WTC11 (cell line): ENCODE data around the gene SREK1IP1. TPM values are rescaled to one million over a fixed set of nuclear protein-coding genes. Genes with fewer than 3 reads are reported as not detected.
A peak's percentile ranks its signal among the peaks of the same experiment; 100 is the strongest.

Experiments used
- FOXJ3 ChIP-seq: sonication (generic); formaldehyde crosslinking; IDR thresholded peaks from 2 replicates; pipeline ENCODE4 v1.9.0; 2021; ENCODE audit warnings: missing genetic modification reagents, mild to moderate bottlenecking, borderline replicate concordance
- JUN ChIP-seq: sonication (generic); formaldehyde crosslinking; IDR thresholded peaks from 2 replicates; pipeline ENCODE4 v1.8.0; 2023; ENCODE audit warnings: mild to moderate bottlenecking, missing genetic modification reagents
- KAT7 ChIP-seq: sonication (generic); formaldehyde crosslinking; IDR thresholded peaks from 2 replicates; pipeline ENCODE4 v1.8.1; 2023; ENCODE audit warnings: missing genetic modification reagents, mild to moderate bottlenecking, borderline replicate concordance
- OVOL2 ChIP-seq: fragments of 250-450 bp; sonication (Bioruptor Pico); IDR thresholded peaks from 2 replicates; pipeline ENCODE4 v1.9.0; 2021; ENCODE audit warnings: mild to moderate bottlenecking, borderline replicate concordance
- RELA ChIP-seq: sonication (generic); formaldehyde crosslinking; IDR thresholded peaks from 2 replicates; pipeline ENCODE4 v1.8.1; 2022; ENCODE audit warnings: missing genetic modification reagents, mild to moderate bottlenecking, borderline replicate concordance
- SP1 ChIP-seq: sonication (generic); formaldehyde crosslinking; conservative IDR thresholded peaks from 2 replicates; pipeline ENCODE4 v1.8.1; 2022; ENCODE audit warnings: missing genetic modification reagents
- ZNF263 ChIP-seq: sonication (generic); formaldehyde crosslinking; IDR thresholded peaks from 2 replicates; pipeline ENCODE4 v1.8.1; 2022; ENCODE audit warnings: low read depth, mild to moderate bottlenecking, moderate library complexity, missing genetic modification reagents
- total RNA-seq: library from RNA; stranded (reverse); gene quantifications from 3 replicates; pipeline ENCODE4 v1.2.3, GENCODE V29; 2021
- TF ChIP-seq, protein P1 (sequence below): sonication (generic); formaldehyde crosslinking; IDR thresholded peaks from 2 replicates; pipeline ENCODE4 v1.8.1; 2023; ENCODE audit warnings: mild to moderate bottlenecking, missing genetic modification reagents, borderline replicate concordance
- TF ChIP-seq, protein P2 (sequence below): fragments of 250-450 bp; sonication (Bioruptor Pico); IDR thresholded peaks from 2 replicates; pipeline ENCODE4 v1.9.0; 2021; ENCODE audit warnings: mild to moderate bottlenecking
- TF ChIP-seq, protein P3 (sequence below): fragments of 250-450 bp; sonication (Bioruptor Pico); conservative IDR thresholded peaks from 2 replicates; pipeline ENCODE4 v1.9.0; 2021; ENCODE audit warnings: mild to moderate bottlenecking
- TF ChIP-seq, protein P4 (sequence below): sonication (generic); formaldehyde crosslinking; IDR thresholded peaks from 2 replicates; pipeline ENCODE4 v1.8.0; 2022; ENCODE audit warnings: missing genetic modification reagents
- TF ChIP-seq, protein P5 (sequence below): sonication (generic); formaldehyde crosslinking; IDR thresholded peaks from 2 replicates; pipeline ENCODE4 v1.8.1; 2023; ENCODE audit warnings: mild to moderate bottlenecking, moderate library complexity, missing genetic modification reagents
- TF ChIP-seq, protein P6 (sequence below): sonication (generic); formaldehyde crosslinking; IDR thresholded peaks from 2 replicates; pipeline ENCODE4 v1.8.1; 2022; ENCODE audit warnings: low read depth, missing genetic modification reagents, borderline replicate concordance
- TF ChIP-seq, protein P7 (sequence below): fragments of 250-450 bp; sonication (Bioruptor Pico); IDR thresholded peaks from 2 replicates; pipeline ENCODE4 v1.9.0; 2021; ENCODE audit warnings: mild to moderate bottlenecking, borderline replicate concordance
- TF ChIP-seq, protein P8 (sequence below): sonication (generic); formaldehyde crosslinking; conservative IDR thresholded peaks from 2 replicates; pipeline ENCODE4 v1.8.1; 2023; ENCODE audit warnings: mild to moderate bottlenecking, low read depth, missing genetic modification reagents, moderate library complexity

SREK1IP1 gene
- total RNA-seq, 1 experiment from 2014 or later = 26.2 TPM

DNA sequence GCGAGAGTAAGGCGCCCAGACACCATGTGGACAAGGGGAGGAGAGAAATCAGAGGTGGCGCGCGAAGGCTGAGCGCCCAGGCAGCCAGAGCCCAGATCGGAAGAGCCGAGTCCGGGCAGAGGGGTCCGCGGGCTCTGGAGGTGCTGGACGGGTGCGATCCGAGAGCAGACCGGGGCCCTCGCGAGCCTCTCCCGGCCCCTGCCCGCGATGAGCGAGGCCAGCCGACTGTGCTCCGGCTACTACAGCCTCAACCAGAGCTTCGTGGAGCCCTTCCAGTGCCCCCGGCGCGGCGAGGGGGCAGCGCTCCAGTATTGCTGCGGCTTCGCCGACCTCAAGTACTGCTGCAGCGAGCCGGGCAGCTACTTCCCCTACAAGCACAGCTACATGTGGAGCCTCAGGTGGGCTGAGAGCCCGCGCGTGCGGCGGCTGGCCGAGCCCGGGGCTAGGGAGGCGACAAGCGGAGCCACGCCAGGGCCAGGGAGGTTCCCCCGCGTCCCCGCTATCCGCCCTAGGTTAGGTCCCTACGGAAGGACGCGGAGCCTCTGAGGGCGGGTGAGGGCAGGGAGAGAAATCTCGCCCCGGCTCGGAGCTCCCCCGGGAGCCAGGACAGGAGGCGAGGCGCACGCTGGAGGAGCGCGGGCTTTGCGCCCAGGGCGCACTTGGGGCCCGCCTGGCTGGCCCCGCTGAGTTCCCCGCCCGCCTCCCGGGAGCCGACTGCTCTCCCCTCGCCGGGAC is 77.9 kb downstream of the SREK1IP1 start, which contains the start of gene SHISAL2B (continued):
- TF ChIP-seq, protein P1, sequence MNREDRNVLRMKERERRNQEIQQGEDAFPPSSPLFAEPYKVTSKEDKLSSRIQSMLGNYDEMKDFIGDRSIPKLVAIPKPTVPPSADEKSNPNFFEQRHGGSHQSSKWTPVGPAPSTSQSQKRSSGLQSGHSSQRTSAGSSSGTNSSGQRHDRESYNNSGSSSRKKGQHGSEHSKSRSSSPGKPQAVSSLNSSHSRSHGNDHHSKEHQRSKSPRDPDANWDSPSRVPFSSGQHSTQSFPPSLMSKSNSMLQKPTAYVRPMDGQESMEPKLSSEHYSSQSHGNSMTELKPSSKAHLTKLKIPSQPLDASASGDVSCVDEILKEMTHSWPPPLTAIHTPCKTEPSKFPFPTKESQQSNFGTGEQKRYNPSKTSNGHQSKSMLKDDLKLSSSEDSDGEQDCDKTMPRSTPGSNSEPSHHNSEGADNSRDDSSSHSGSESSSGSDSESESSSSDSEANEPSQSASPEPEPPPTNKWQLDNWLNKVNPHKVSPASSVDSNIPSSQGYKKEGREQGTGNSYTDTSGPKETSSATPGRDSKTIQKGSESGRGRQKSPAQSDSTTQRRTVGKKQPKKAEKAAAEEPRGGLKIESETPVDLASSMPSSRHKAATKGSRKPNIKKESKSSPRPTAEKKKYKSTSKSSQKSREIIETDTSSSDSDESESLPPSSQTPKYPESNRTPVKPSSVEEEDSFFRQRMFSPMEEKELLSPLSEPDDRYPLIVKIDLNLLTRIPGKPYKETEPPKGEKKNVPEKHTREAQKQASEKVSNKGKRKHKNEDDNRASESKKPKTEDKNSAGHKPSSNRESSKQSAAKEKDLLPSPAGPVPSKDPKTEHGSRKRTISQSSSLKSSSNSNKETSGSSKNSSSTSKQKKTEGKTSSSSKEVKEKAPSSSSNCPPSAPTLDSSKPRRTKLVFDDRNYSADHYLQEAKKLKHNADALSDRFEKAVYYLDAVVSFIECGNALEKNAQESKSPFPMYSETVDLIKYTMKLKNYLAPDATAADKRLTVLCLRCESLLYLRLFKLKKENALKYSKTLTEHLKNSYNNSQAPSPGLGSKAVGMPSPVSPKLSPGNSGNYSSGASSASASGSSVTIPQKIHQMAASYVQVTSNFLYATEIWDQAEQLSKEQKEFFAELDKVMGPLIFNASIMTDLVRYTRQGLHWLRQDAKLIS (CRISPR knock-in tag) = no peak
- TF ChIP-seq FOXJ3 (CRISPR knock-in tag) = no peak
- TF ChIP-seq SP1 (CRISPR knock-in tag) = no peak; the same call in 1 of the 2 replicates
- TF ChIP-seq, protein P2, sequence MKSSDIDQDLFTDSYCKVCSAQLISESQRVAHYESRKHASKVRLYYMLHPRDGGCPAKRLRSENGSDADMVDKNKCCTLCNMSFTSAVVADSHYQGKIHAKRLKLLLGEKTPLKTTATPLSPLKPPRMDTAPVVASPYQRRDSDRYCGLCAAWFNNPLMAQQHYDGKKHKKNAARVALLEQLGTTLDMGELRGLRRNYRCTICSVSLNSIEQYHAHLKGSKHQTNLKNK (CRISPR knock-in tag) = no peak
- TF ChIP-seq, protein P3, sequence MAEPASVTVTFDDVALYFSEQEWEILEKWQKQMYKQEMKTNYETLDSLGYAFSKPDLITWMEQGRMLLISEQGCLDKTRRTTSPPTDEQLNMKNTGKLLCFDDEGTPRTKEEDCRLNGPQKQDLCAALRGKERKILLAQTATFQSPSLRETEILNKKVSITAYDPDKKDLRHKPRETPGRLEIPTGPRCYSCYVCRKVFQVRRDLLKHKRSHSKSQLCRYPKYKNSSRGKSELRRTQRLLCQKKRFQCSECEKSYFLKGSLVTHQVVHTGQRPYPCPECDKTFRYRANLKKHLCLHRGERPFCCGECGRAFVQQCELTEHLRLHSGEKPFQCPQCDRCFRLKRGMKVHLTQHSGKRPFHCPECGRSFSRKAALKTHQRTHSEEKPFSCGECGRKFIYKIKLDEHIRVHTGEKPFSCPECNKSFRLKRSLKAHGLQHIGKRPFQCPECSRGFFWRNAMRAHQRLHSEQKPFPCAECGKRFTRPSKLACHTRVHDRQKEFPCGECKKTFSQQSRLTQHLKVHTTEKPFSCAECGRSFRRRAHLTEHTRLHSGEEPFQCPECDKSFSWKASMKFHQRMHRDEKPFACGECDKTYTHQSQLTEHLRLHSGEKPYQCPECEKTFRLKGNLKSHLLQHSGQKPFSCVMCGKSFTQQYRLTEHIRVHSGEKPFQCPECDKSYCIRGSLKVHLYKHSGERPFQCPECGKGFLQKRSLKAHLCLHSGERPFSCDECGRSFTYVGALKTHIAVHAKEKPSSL (CRISPR knock-in tag) = no peak
- TF ChIP-seq, protein P4, sequence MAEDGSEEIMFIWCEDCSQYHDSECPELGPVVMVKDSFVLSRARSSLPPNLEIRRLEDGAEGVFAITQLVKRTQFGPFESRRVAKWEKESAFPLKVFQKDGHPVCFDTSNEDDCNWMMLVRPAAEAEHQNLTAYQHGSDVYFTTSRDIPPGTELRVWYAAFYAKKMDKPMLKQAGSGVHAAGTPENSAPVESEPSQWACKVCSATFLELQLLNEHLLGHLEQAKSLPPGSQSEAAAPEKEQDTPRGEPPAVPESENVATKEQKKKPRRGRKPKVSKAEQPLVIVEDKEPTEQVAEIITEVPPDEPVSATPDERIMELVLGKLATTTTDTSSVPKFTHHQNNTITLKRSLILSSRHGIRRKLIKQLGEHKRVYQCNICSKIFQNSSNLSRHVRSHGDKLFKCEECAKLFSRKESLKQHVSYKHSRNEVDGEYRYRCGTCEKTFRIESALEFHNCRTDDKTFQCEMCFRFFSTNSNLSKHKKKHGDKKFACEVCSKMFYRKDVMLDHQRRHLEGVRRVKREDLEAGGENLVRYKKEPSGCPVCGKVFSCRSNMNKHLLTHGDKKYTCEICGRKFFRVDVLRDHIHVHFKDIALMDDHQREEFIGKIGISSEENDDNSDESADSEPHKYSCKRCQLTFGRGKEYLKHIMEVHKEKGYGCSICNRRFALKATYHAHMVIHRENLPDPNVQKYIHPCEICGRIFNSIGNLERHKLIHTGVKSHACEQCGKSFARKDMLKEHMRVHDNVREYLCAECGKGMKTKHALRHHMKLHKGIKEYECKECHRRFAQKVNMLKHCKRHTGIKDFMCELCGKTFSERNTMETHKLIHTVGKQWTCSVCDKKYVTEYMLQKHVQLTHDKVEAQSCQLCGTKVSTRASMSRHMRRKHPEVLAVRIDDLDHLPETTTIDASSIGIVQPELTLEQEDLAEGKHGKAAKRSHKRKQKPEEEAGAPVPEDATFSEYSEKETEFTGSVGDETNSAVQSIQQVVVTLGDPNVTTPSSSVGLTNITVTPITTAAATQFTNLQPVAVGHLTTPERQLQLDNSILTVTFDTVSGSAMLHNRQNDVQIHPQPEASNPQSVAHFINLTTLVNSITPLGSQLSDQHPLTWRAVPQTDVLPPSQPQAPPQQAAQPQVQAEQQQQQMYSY (CRISPR knock-in tag) = no peak
- TF ChIP-seq, protein P5, sequence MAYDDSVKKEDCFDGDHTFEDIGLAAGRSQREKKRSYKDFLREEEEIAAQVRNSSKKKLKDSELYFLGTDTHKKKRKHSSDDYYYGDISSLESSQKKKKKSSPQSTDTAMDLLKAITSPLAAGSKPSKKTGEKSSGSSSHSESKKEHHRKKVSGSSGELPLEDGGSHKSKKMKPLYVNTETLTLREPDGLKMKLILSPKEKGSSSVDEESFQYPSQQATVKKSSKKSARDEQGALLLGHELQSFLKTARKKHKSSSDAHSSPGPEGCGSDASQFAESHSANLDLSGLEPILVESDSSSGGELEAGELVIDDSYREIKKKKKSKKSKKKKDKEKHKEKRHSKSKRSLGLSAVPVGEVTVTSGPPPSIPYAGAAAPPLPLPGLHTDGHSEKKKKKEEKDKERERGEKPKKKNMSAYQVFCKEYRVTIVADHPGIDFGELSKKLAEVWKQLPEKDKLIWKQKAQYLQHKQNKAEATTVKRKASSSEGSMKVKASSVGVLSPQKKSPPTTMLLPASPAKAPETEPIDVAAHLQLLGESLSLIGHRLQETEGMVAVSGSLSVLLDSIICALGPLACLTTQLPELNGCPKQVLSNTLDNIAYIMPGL = peak; percentile 88
- TF ChIP-seq RELA (CRISPR knock-in tag) = no peak
- TF ChIP-seq OVOL2 (CRISPR knock-in tag) = no peak
- TF ChIP-seq, protein P6, sequence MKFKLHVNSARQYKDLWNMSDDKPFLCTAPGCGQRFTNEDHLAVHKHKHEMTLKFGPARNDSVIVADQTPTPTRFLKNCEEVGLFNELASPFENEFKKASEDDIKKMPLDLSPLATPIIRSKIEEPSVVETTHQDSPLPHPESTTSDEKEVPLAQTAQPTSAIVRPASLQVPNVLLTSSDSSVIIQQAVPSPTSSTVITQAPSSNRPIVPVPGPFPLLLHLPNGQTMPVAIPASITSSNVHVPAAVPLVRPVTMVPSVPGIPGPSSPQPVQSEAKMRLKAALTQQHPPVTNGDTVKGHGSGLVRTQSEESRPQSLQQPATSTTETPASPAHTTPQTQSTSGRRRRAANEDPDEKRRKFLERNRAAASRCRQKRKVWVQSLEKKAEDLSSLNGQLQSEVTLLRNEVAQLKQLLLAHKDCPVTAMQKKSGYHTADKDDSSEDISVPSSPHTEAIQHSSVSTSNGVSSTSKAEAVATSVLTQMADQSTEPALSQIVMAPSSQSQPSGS (CRISPR knock-in tag) = no peak
- TF ChIP-seq, protein P7, sequence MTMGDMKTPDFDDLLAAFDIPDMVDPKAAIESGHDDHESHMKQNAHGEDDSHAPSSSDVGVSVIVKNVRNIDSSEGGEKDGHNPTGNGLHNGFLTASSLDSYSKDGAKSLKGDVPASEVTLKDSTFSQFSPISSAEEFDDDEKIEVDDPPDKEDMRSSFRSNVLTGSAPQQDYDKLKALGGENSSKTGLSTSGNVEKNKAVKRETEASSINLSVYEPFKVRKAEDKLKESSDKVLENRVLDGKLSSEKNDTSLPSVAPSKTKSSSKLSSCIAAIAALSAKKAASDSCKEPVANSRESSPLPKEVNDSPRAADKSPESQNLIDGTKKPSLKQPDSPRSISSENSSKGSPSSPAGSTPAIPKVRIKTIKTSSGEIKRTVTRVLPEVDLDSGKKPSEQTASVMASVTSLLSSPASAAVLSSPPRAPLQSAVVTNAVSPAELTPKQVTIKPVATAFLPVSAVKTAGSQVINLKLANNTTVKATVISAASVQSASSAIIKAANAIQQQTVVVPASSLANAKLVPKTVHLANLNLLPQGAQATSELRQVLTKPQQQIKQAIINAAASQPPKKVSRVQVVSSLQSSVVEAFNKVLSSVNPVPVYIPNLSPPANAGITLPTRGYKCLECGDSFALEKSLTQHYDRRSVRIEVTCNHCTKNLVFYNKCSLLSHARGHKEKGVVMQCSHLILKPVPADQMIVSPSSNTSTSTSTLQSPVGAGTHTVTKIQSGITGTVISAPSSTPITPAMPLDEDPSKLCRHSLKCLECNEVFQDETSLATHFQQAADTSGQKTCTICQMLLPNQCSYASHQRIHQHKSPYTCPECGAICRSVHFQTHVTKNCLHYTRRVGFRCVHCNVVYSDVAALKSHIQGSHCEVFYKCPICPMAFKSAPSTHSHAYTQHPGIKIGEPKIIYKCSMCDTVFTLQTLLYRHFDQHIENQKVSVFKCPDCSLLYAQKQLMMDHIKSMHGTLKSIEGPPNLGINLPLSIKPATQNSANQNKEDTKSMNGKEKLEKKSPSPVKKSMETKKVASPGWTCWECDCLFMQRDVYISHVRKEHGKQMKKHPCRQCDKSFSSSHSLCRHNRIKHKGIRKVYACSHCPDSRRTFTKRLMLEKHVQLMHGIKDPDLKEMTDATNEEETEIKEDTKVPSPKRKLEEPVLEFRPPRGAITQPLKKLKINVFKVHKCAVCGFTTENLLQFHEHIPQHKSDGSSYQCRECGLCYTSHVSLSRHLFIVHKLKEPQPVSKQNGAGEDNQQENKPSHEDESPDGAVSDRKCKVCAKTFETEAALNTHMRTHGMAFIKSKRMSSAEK = no peak
- TF ChIP-seq KAT7 (CRISPR knock-in tag) = 0 out of 2 replicates have a peak, but pooled peaks have one; percentile 68
- TF ChIP-seq ZNF263 (CRISPR knock-in tag) = no peak
- TF ChIP-seq, protein P8, sequence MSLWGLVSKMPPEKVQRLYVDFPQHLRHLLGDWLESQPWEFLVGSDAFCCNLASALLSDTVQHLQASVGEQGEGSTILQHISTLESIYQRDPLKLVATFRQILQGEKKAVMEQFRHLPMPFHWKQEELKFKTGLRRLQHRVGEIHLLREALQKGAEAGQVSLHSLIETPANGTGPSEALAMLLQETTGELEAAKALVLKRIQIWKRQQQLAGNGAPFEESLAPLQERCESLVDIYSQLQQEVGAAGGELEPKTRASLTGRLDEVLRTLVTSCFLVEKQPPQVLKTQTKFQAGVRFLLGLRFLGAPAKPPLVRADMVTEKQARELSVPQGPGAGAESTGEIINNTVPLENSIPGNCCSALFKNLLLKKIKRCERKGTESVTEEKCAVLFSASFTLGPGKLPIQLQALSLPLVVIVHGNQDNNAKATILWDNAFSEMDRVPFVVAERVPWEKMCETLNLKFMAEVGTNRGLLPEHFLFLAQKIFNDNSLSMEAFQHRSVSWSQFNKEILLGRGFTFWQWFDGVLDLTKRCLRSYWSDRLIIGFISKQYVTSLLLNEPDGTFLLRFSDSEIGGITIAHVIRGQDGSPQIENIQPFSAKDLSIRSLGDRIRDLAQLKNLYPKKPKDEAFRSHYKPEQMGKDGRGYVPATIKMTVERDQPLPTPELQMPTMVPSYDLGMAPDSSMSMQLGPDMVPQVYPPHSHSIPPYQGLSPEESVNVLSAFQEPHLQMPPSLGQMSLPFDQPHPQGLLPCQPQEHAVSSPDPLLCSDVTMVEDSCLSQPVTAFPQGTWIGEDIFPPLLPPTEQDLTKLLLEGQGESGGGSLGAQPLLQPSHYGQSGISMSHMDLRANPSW = no peak
- TF ChIP-seq JUN (CRISPR knock-in tag) = no peak
